ENCODE results near the gene ARHGAP19.

- no peak for TF ChIP-seq BCL11A (IDR thresholded peaks at IDR 0.05; ENCODE audit: low read depth in 2 of 2, low read length in 2 of 2)
- TF ChIP-seq, protein P1, sequence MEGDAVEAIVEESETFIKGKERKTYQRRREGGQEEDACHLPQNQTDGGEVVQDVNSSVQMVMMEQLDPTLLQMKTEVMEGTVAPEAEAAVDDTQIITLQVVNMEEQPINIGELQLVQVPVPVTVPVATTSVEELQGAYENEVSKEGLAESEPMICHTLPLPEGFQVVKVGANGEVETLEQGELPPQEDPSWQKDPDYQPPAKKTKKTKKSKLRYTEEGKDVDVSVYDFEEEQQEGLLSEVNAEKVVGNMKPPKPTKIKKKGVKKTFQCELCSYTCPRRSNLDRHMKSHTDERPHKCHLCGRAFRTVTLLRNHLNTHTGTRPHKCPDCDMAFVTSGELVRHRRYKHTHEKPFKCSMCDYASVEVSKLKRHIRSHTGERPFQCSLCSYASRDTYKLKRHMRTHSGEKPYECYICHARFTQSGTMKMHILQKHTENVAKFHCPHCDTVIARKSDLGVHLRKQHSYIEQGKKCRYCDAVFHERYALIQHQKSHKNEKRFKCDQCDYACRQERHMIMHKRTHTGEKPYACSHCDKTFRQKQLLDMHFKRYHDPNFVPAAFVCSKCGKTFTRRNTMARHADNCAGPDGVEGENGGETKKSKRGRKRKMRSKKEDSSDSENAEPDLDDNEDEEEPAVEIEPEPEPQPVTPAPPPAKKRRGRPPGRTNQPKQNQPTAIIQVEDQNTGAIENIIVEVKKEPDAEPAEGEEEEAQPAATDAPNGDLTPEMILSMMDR (IDR thresholded peaks at IDR 0.05; ENCODE audit: control extremely low read depth in 1 of 3, insufficient read depth in 1 of 3, low read depth in 1 of 3, low read length in 3 of 3): no peak
These were observed 119.4 kb downstream of the ARHGAP19 start for GRCh38 chr10:97173036-97173435.
